Parathyroid adenoma (tissue), 2 donors: ENCODE measurements around the gene CWC25.
"Not testable (repeated sequence)": the region's sequence is repeated elsewhere in the genome, so short reads cannot be mapped to it uniquely, and the experiment has no call there.

ENCODE experiments used
- H2AFZ ChIP-seq: fragments of 300-600 bp; sonication (generic); one replicate; pipeline ENCODE4 v1.7.0; 2017; ENCODE audit warnings: antibody characterized with exemption, mild to moderate bottlenecking
- H3K27ac ChIP-seq: fragments of 300-600 bp; sonication (generic); one replicate; pipeline ENCODE4 v1.7.0; 2017
- H3K27me3 ChIP-seq: fragments of 300-600 bp; sonication (generic); one replicate; pipeline ENCODE4 v1.7.0; 2017; ENCODE audit warnings: low read length; ENCODE audit not compliant: control insufficient read depth, insufficient read depth
- H3K36me3 ChIP-seq: fragments of 300-600 bp; sonication (generic); one replicate; pipeline ENCODE4 v1.7.0; 2017; ENCODE audit warnings: low read length; ENCODE audit not compliant: control insufficient read depth, insufficient read depth
- H3K4me1 ChIP-seq: fragments of 300-600 bp; sonication (generic); one replicate; pipeline ENCODE4 v1.7.0; 2017; ENCODE audit warnings: control low read depth
- H3K4me2 ChIP-seq: fragments of 300-600 bp; sonication (generic); one replicate; pipeline ENCODE4 v1.7.0; 2017; ENCODE audit warnings: low read length
- H3K4me3 ChIP-seq: fragments of 300-600 bp; sonication (generic); one replicate; pipeline ENCODE4 v1.7.0; 2017; ENCODE audit warnings: low read depth, low read length
- H3K79me2 ChIP-seq: fragments of 300-600 bp; sonication (generic); one replicate; pipeline ENCODE4 v1.7.0; 2017; ENCODE audit warnings: control low read depth
- H3K9ac ChIP-seq: fragments of 300-600 bp; sonication (generic); one replicate; pipeline ENCODE4 v1.7.0; 2017; ENCODE audit warnings: mild to moderate bottlenecking
- H3K9me3 ChIP-seq: fragments of 300-600 bp; sonication (generic); one replicate; pipeline ENCODE4 v1.7.0; 2017; ENCODE audit warnings: low read length; ENCODE audit not compliant: control insufficient read depth
- CTCF ChIP-seq: fragments of 300-600 bp; sonication (generic); IDR thresholded peaks from one replicate; pipeline ENCODE4 v1.7.0; 2017; ENCODE audit warnings: antibody characterized with exemption, mild to moderate bottlenecking
- donor health status: primary hyperparathyroidism.

Gene CWC25

GRCh38 chr17:38796451-38797157, 28.5 kb downstream of the CWC25 start:
- H3K4me1 ChIP-seq = peaks cover 8% of the 10 kb centered on the region
- H3K4me3 ChIP-seq = no peak overlapping the region
- no peaks in the 10 kb centered on the region for H3K27me3 ChIP-seq
- no peaks in the 10 kb centered on the region for H3K9me3 ChIP-seq
- no peaks in the 10 kb centered on the region for H3K36me3 ChIP-seq
- peaks cover 42% of the 10 kb centered on the region for H3K79me2 ChIP-seq
- H2AFZ ChIP-seq = no peak overlapping the region
- no peak overlapping the region for H3K27ac ChIP-seq
- H3K9ac ChIP-seq = no peak overlapping the region
- H3K4me2 ChIP-seq = no peak overlapping the region
- TF ChIP-seq CTCF = no peak

- TF ChIP-seq CTCF = no peak
- peaks cover 8% of the 10 kb centered on the region for H3K4me1 ChIP-seq
Measured at GRCh38 chr17:38794221-38794620, 30.9 kb downstream of the CWC25 start.

GRCh38 chr17:38791162-38791561, 34.0 kb downstream of the CWC25 start:
- H3K9me3 ChIP-seq = no peaks in the 10 kb centered on the region
- no peak overlapping the region for H3K4me2 ChIP-seq
- no peak overlapping the region for H2AFZ ChIP-seq
- no peak overlapping the region for H3K27ac ChIP-seq
- H3K36me3 ChIP-seq = no peaks in the 10 kb centered on the region
- H3K27me3 ChIP-seq = no peaks in the 10 kb centered on the region
- H3K4me1 ChIP-seq = no peaks in the 10 kb centered on the region
- no peak for TF ChIP-seq CTCF
- peaks cover 43% of the 10 kb centered on the region for H3K79me2 ChIP-seq
- H3K9ac ChIP-seq = no peak overlapping the region
- H3K4me3 ChIP-seq = no peak overlapping the region

More at GRCh38 chr17:38794221-38794620, 30.9 kb downstream of the CWC25 start:
- H3K27ac ChIP-seq = no peak overlapping the region
- peaks cover 50% of the 10 kb centered on the region for H3K79me2 ChIP-seq
- no peak overlapping the region for H3K4me2 ChIP-seq
- no peaks in the 10 kb centered on the region for H3K27me3 ChIP-seq
- no peaks in the 10 kb centered on the region for H3K36me3 ChIP-seq
- no peak overlapping the region for H3K9ac ChIP-seq
- H3K4me3 ChIP-seq = no peak overlapping the region
- no peak overlapping the region for H2AFZ ChIP-seq
- no peaks in the 10 kb centered on the region for H3K9me3 ChIP-seq

- not testable (repeated sequence) for H2AFZ ChIP-seq, H3K4me1 ChIP-seq, H3K9ac ChIP-seq, H3K4me3 ChIP-seq, H3K36me3 ChIP-seq, H3K9me3 ChIP-seq, H3K27ac ChIP-seq, H3K4me2 ChIP-seq, H3K27me3 ChIP-seq
- H3K79me2 ChIP-seq = peaks cover 50% of the 10 kb centered on the region
Measured at GRCh38 chr17:38790148-38790707, 34.9 kb downstream of the CWC25 start.

GRCh38 chr17:38789185-38789584, 35.9 kb downstream of the CWC25 start:
- no peaks in the 10 kb centered on the region for H3K9me3 ChIP-seq
- H3K4me3 ChIP-seq = no peak overlapping the region
- no peak overlapping the region for H3K4me2 ChIP-seq
- no peaks in the 10 kb centered on the region for H3K27me3 ChIP-seq
- no peak overlapping the region for H3K9ac ChIP-seq
- no peaks in the 10 kb centered on the region for H3K4me1 ChIP-seq
- H2AFZ ChIP-seq = no peak overlapping the region
- H3K27ac ChIP-seq = no peak overlapping the region
- no peaks in the 10 kb centered on the region for H3K36me3 ChIP-seq
- no peak for TF ChIP-seq CTCF
- peaks cover 51% of the 10 kb centered on the region for H3K79me2 ChIP-seq

- H3K4me3 ChIP-seq, H3K9ac ChIP-seq, H3K9me3 ChIP-seq, H3K27me3 ChIP-seq, H3K4me1 ChIP-seq, H3K4me2 ChIP-seq, H2AFZ ChIP-seq, H3K36me3 ChIP-seq, H3K27ac ChIP-seq: not testable (repeated sequence)
- H3K79me2 ChIP-seq = peaks cover 39% of the 10 kb centered on the region
Measured at GRCh38 chr17:38787999-38788398, 37.1 kb downstream of the CWC25 start.
